ENCODE results near the gene ANKRD18A. TPM values are rescaled to one million over a fixed set of nuclear protein-coding genes. Genes with fewer than 3 reads are reported as not detected.

The ANKRD18A gene
- polyA plus RNA-seq, 1 donor from 2014 or later = 0.45 TPM

GRCh38 chr9:38656896-38657295 is 36.5 kb upstream of the ANKRD18A start:
- H3K4me3 ChIP-seq (ENCODE audit: low read length) = no peak overlapping the region
- no peaks in the 10 kb centered on the region for H4K20me1 ChIP-seq (ENCODE audit: insufficient read depth)
- no peak overlapping the region for H3K9ac ChIP-seq (ENCODE audit: low read length)
- no peak overlapping the region for H3K27ac ChIP-seq (ENCODE audit: low read length)
- no peaks in the 10 kb centered on the region for H3K9me2 ChIP-seq (ENCODE audit: insufficient read depth, low read length)
- H3K27me3 ChIP-seq (ENCODE audit: insufficient read depth, low read depth, low read length) = no peaks in the 10 kb centered on the region
- no peaks in the 10 kb centered on the region for H3K36me3 ChIP-seq (ENCODE audit: insufficient read depth, low read length)
- H3F3A ChIP-seq (ENCODE audit: insufficient read depth, low read length, poor library complexity, severe bottlenecking) = no peaks in the 10 kb centered on the region
- H3K4me2 ChIP-seq (ENCODE audit: low read length) = no peak overlapping the region
- no peak overlapping the region for H2AFZ ChIP-seq (ENCODE audit: low read depth, low read length)
- TF ChIP-seq POLR2AphosphoS5 (IDR thresholded peaks at IDR 0.05) (no peak), TAF1 (IDR thresholded peaks at IDR 0.05; ENCODE audit: low read depth) (no peak), SMC3 (conservative IDR thresholded peaks at IDR 0.05; ENCODE audit: poor library complexity) (no peak), EZH2 (IDR thresholded peaks at IDR 0.05; ENCODE audit: borderline replicate concordance, insufficient read depth, low read length, poor library complexity, severe bottlenecking) (no peak), REST (IDR thresholded peaks at IDR 0.05; ENCODE audit: borderline replicate concordance) (no peak), MXI1 (conservative IDR thresholded peaks at IDR 0.05; ENCODE audit: poor library complexity, severe bottlenecking) (no peak), RAD21 (conservative IDR thresholded peaks at IDR 0.05) (no peak), EP300 (conservative IDR thresholded peaks at IDR 0.05; ENCODE audit: poor library complexity, severe bottlenecking) (no peak), CTCF (IDR thresholded peaks at IDR 0.05; ENCODE audit: poor library complexity, severe bottlenecking) (no peak)
- no peaks in the 10 kb centered on the region for H3K79me2 ChIP-seq (replicated peaks; ENCODE audit: insufficient read depth, low read length)
- H3K9me3 ChIP-seq (ENCODE audit: low read length) = no peaks in the 10 kb centered on the region

GRCh38 chr9:38652486-38652885 is 32.1 kb upstream of the ANKRD18A start:
- H3K27me3 ChIP-seq (ENCODE audit: insufficient read depth, low read depth, low read length) = no peaks in the 10 kb centered on the region
- TF ChIP-seq TAF1 (IDR thresholded peaks at IDR 0.05; ENCODE audit: low read depth) (no peak), RAD21 (conservative IDR thresholded peaks at IDR 0.05) (no peak), CTCF (IDR thresholded peaks at IDR 0.05; ENCODE audit: poor library complexity, severe bottlenecking) (no peak), MXI1 (conservative IDR thresholded peaks at IDR 0.05; ENCODE audit: poor library complexity, severe bottlenecking) (no peak), SMC3 (conservative IDR thresholded peaks at IDR 0.05; ENCODE audit: poor library complexity) (no peak), EZH2 (IDR thresholded peaks at IDR 0.05; ENCODE audit: borderline replicate concordance, insufficient read depth, low read length, poor library complexity, severe bottlenecking) (no peak), POLR2AphosphoS5 (IDR thresholded peaks at IDR 0.05) (no peak), EP300 (conservative IDR thresholded peaks at IDR 0.05; ENCODE audit: poor library complexity, severe bottlenecking) (no peak), REST (IDR thresholded peaks at IDR 0.05; ENCODE audit: borderline replicate concordance) (no peak)
- H3K79me2 ChIP-seq (replicated peaks; ENCODE audit: insufficient read depth, low read length) = no peaks in the 10 kb centered on the region
- no peak overlapping the region for H3K27ac ChIP-seq (ENCODE audit: low read length)
- H3K36me3 ChIP-seq (ENCODE audit: insufficient read depth, low read length) = no peaks in the 10 kb centered on the region
- no peaks in the 10 kb centered on the region for H3K9me3 ChIP-seq (ENCODE audit: low read length)
- H3K4me2 ChIP-seq (ENCODE audit: low read length) = no peak overlapping the region
- H4K20me1 ChIP-seq (ENCODE audit: insufficient read depth) = no peaks in the 10 kb centered on the region
- H3K9me2 ChIP-seq (ENCODE audit: insufficient read depth, low read length) = no peaks in the 10 kb centered on the region
- no peak overlapping the region for H3K9ac ChIP-seq (ENCODE audit: low read length)
- no peaks in the 10 kb centered on the region for H3F3A ChIP-seq (ENCODE audit: insufficient read depth, low read length, poor library complexity, severe bottlenecking)
- H2AFZ ChIP-seq (ENCODE audit: low read depth, low read length) = no peak overlapping the region
- no peak overlapping the region for H3K4me3 ChIP-seq (ENCODE audit: low read length)

Measured in neural cell (in vitro differentiated cells).